ENCODE measurements around the gene RBPJL. TPM values are rescaled to one million over a fixed set of nuclear protein-coding genes. Genes with fewer than 3 reads are reported as not detected.
A peak's percentile ranks its signal among the peaks of the same experiment; 100 is the strongest.

The RBPJL gene
- total RNA-seq, 1 experiment from 2014 or later = 0.85 TPM

GRCh38 chr20:45297786-45298497 lies 8.7 kb upstream of the RBPJL start (continued):
- TF ChIP-seq ARID4B (CRISPR knock-in tag; IDR thresholded peaks at IDR 0.05; ENCODE audit: borderline replicate concordance) (no peak), KAT7 (CRISPR knock-in tag; IDR thresholded peaks at IDR 0.05; ENCODE audit: borderline replicate concordance) (no peak), NFATC4 (CRISPR knock-in tag; IDR thresholded peaks at IDR 0.05) (no peak)
- TF ChIP-seq, protein P1, sequence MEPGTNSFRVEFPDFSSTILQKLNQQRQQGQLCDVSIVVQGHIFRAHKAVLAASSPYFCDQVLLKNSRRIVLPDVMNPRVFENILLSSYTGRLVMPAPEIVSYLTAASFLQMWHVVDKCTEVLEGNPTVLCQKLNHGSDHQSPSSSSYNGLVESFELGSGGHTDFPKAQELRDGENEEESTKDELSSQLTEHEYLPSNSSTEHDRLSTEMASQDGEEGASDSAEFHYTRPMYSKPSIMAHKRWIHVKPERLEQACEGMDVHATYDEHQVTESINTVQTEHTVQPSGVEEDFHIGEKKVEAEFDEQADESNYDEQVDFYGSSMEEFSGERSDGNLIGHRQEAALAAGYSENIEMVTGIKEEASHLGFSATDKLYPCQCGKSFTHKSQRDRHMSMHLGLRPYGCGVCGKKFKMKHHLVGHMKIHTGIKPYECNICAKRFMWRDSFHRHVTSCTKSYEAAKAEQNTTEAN (CRISPR knock-in tag; IDR thresholded peaks at IDR 0.05) = no peak

DNA sequence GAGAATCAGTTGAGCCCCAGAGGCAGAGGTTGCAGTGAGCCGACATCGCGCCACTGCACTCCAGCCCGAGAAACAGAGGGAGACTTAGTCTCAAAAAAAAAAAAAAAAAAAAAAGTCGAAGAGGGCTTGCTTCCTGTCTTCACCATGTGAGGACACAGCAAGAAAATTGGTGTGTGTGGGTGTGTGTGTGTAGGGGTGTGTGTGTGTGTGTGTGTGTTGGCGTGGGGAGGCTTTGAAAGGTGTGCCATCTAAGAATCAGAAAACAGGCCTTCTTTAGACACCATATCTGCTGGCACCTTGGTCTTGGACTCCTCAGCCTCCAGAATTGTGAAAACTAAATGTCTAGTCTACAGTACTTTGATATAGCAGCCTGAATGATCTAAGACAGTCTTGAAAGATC lies 6.9 kb upstream of the RBPJL start:
- peaks cover 8% of the 10 kb centered on the region; the same call in 1 of the 2 replicates for H3K4me1 Mint-ChIP-seq
- H3K27ac Mint-ChIP-seq = no peak overlapping the region
- POLR2A ChIA-PET = no interaction called here
- no peak for ATAC-seq
- peaks cover 8% of the 10 kb centered on the region for H3K36me3 Mint-ChIP-seq
- CTCF ChIA-PET = no interaction called here
- TF ChIP-seq ZNF232 (CRISPR knock-in tag; IDR thresholded peaks at IDR 0.05) (no peak), ZNF423 (CRISPR knock-in tag; IDR thresholded peaks at IDR 0.05) (no peak), NR2C2 (CRISPR knock-in tag; IDR thresholded peaks at IDR 0.05) (no peak), JUN (CRISPR knock-in tag; IDR thresholded peaks at IDR 0.05) (no peak), TCF7 (CRISPR knock-in tag; IDR thresholded peaks at IDR 0.05; ENCODE audit: low read depth) (no peak), EMX1 (CRISPR knock-in tag; IDR thresholded peaks at IDR 0.05) (no peak), ELF4 (CRISPR knock-in tag; IDR thresholded peaks at IDR 0.05; ENCODE audit: low read depth) (no peak)
- H3K27me3 Mint-ChIP-seq (ENCODE audit: low read depth) = peaks cover 16% of the 10 kb centered on the region
- peaks cover 5% of the 10 kb centered on the region for H3K9me3 Mint-ChIP-seq
- DNase-seq (ENCODE audit: low spot score) = no peak
- no peak overlapping the region for H3K4me3 Mint-ChIP-seq

- Mint-ChIP-seq H3K36me3 (peaks cover 3% of the 10 kb centered on the region), H3K4me3 (no peak overlapping the region), H3K27ac (no peak overlapping the region), H3K4me1 (peaks cover 12% of the 10 kb centered on the region), H3K9me3 (no peaks in the 10 kb centered on the region), H3K27me3 (ENCODE audit: low read depth) (peaks cover 10% of the 10 kb centered on the region)
- peak; percentile 96 for ATAC-seq
- CTCF ChIA-PET = interaction anchor here (0.5 to 5.8 kb wide), 36 partner anchors 8 to 470 kb away, joined by 3 to 154 read pairs (median 4); partner anchors contain the start of genes SYS1 and WFDC5
- POLR2A ChIA-PET = interaction anchor here (0.6 to 1.2 kb wide), 3 partner anchors 11 to 289 kb away, joined by 3 to 7 read pairs (median 6); no protein-coding TSS in a partner anchor
- peak; percentile 82 for DNase-seq (ENCODE audit: low spot score)
- TF ChIP-seq GRHL2 (CRISPR knock-in tag; IDR thresholded peaks at IDR 0.05; ENCODE audit: insufficient replicate concordance, severe bottlenecking) = no peak
- peak; percentile 38; the same call in 1 of the 2 replicates for TF ChIP-seq CTCF (IDR thresholded peaks at IDR 0.05)
- TF ChIP-seq MYBL2 (CRISPR knock-in tag; IDR thresholded peaks at IDR 0.05) = no peak
- no peak for TF ChIP-seq ZNF423 (CRISPR knock-in tag; IDR thresholded peaks at IDR 0.05)
Measured at GRCh38 chr20:45300961-45301360, 5.7 kb upstream of the RBPJL start.

Data from WTC11 (cell line).